OCI-LY3 (cell line): ENCODE results near the gene B4GALT6.

Experiments
- CTCF ChIP-seq: fragments of 200-600, 300-600 bp; sonication (generic); IDR thresholded peaks from 2 replicates; pipeline ENCODE4 v1.5.1; 2014; ENCODE audit warnings: antibody characterized with exemption, low read length, low read depth
- EZH2phosphoT487 ChIP-seq: fragments of 200-600 bp; shearing (Covaris generic); IDR thresholded peaks from 2 replicates; pipeline ENCODE4 v1.6.1; 2018; ENCODE audit warnings: antibody characterized with exemption, mixed run types, low read depth

- TF ChIP-seq CTCF (no peak), EZH2phosphoT487 (no peak)
Observed at GRCh38 chr18:31720867-31721266, 36.5 kb upstream of the B4GALT6 start.
